Measurements from ENCODE around the gene MRPL58. TPM values are rescaled to one million over a fixed set of nuclear protein-coding genes. Genes with fewer than 3 reads are reported as not detected.

Gene MRPL58
- total and polyA plus RNA-seq, 4 donors: 14.7 to 55.5 (median 35.7) TPM

DNA sequence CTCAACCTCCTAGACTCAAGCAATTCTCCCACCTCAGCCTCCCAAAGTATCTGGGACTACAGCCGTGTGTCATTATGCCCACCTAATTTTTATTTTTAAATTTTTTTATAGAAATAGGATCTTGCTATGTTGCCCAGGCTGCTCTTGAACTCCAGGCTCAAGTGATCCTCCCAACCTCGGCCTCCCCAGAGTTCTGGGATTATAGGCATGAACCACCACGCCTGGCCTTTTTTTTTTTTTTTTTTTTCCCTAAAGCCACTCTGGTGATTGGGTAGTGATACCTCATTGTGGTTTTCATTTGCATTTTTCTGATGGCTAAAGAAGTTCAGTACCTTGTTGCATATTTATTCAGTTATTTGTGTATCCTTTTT is 26.3 kb upstream of the MRPL58 start:
- DNase-seq (no peak), ATAC-seq (ENCODE audit: insufficient read depth, low FRiP score) (no peak)
- Histone ChIP-seq H3K36me3 (ENCODE audit: control insufficient read depth in 4 of 4, insufficient read depth in 4 of 4, low read length in 4 of 4) (peaks cover 0 to 1% (median 0%) of the 10 kb centered on the region in 4 donors), H3K27me3 (ENCODE audit: control insufficient read depth in 3 of 3, insufficient read depth in 3 of 3, low read length in 2 of 3) (no peaks in the 10 kb centered on the region), H3K27ac (ENCODE audit: low read depth in 1 of 2, low read length in 1 of 2) (no peak overlapping the region), H3K4me3 (no peak overlapping the region), H3K9ac (ENCODE audit: insufficient read depth in 1 of 2, low read length in 2 of 2) (no peak overlapping the region), H3K4me1 (ENCODE audit: control insufficient read depth in 5 of 5, insufficient read depth in 5 of 5, low read length in 5 of 5) (peaks cover 5 to 29% (median 11%) of the 10 kb centered on the region in 5 donors), H3K9me3 (ENCODE audit: control insufficient read depth in 4 of 4, insufficient read depth in 3 of 4, low read length in 3 of 4) (no peaks in the 10 kb centered on the region)
- TF ChIP-seq, protein P1, sequence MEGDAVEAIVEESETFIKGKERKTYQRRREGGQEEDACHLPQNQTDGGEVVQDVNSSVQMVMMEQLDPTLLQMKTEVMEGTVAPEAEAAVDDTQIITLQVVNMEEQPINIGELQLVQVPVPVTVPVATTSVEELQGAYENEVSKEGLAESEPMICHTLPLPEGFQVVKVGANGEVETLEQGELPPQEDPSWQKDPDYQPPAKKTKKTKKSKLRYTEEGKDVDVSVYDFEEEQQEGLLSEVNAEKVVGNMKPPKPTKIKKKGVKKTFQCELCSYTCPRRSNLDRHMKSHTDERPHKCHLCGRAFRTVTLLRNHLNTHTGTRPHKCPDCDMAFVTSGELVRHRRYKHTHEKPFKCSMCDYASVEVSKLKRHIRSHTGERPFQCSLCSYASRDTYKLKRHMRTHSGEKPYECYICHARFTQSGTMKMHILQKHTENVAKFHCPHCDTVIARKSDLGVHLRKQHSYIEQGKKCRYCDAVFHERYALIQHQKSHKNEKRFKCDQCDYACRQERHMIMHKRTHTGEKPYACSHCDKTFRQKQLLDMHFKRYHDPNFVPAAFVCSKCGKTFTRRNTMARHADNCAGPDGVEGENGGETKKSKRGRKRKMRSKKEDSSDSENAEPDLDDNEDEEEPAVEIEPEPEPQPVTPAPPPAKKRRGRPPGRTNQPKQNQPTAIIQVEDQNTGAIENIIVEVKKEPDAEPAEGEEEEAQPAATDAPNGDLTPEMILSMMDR (IDR thresholded peaks at IDR 0.05; ENCODE audit: control extremely low read depth, extremely low read depth): no peak
- 89 to 98% methylated on average over 3 of the region's 3 CpGs for WGBS, 2 donors

GRCh38 chr17:74987418-74987908 is 25.0 kb upstream of the MRPL58 start, which contains the start of gene CDR2L:
Gene CDR2L (plus strand): TSS chr17:74987632. CDS start chr17:74988044, 412 bp downstream.
- peak within 1 kb of the TSS; percentile 88 to 94 for H3K9ac ChIP-seq (ENCODE audit: insufficient read depth in 1 of 2, low read length in 2 of 2)
- 0 to 1% methylated on average over 31 to 51 of the region's 51 CpGs for whole genome bisulfite sequencing, 2 donors
- ATAC-seq (ENCODE audit: insufficient read depth, low FRiP score) (peak; percentile 96), DNase-seq (peak; percentile 96 to 98 (median 97))
- peaks cover 0 to 1% (median 0%) of the 10 kb centered on the region in 4 donors for H3K36me3 ChIP-seq (ENCODE audit: control insufficient read depth in 4 of 4, insufficient read depth in 4 of 4, low read length in 4 of 4)
- peak within 1 kb of the TSS; percentile 75 for H3K4me3 ChIP-seq
- TF ChIP-seq, protein P1 (IDR thresholded peaks at IDR 0.05; ENCODE audit: control extremely low read depth, extremely low read depth): no peak
- H3K27ac ChIP-seq (ENCODE audit: low read depth in 1 of 2, low read length in 1 of 2): peak within 1 kb of the TSS; percentile 90 to 96
- H3K9me3 ChIP-seq (ENCODE audit: control insufficient read depth in 4 of 4, insufficient read depth in 3 of 4, low read length in 3 of 4): no peaks in the 10 kb centered on the region
- peaks cover 3 to 21% (median 7%) of the 10 kb centered on the region in 5 donors for H3K4me1 ChIP-seq (ENCODE audit: control insufficient read depth in 5 of 5, insufficient read depth in 5 of 5, low read length in 5 of 5)
- no peaks in the 10 kb centered on the region for H3K27me3 ChIP-seq (ENCODE audit: control insufficient read depth in 3 of 3, insufficient read depth in 3 of 3, low read length in 2 of 3)

- ATAC-seq (ENCODE audit: insufficient read depth, low FRiP score): peak; percentile 44
- Histone ChIP-seq H3K4me1 (ENCODE audit: control insufficient read depth in 5 of 5, insufficient read depth in 5 of 5, low read length in 5 of 5) (peaks cover 3 to 21% (median 7%) of the 10 kb centered on the region in 5 donors), H3K4me3 (peak overlapping the region; percentile 75), H3K9ac (ENCODE audit: insufficient read depth in 1 of 2, low read length in 2 of 2) (peak overlapping the region; percentile 88 to 94), H3K27me3 (ENCODE audit: control insufficient read depth in 3 of 3, insufficient read depth in 3 of 3, low read length in 2 of 3) (no peaks in the 10 kb centered on the region), H3K9me3 (ENCODE audit: control insufficient read depth in 4 of 4, insufficient read depth in 3 of 4, low read length in 3 of 4) (no peaks in the 10 kb centered on the region), H3K27ac (ENCODE audit: low read depth in 1 of 2, low read length in 1 of 2) (peak overlapping the region; percentile 90 to 96), H3K36me3 (ENCODE audit: control insufficient read depth in 4 of 4, insufficient read depth in 4 of 4, low read length in 4 of 4) (peaks cover 0 to 1% (median 0%) of the 10 kb centered on the region in 4 donors)
- 1 to 2% methylated on average over 55 to 76 of the region's 76 CpGs for WGBS, 2 donors
- DNase-seq: peak; percentile 91 to 92 (median 92)
- TF ChIP-seq, protein P1 (IDR thresholded peaks at IDR 0.05; ENCODE audit: control extremely low read depth, extremely low read depth): no peak
Observed at GRCh38 chr17:74987909-74988711, 24.4 kb upstream of the MRPL58 start.

Measured in lung (tissue), 12 donors.